Ishikawa (cell line): ENCODE measurements around the gene NEK7.

Experiments
- CEBPB ChIP-seq: IDR thresholded peaks from 2 replicates; pipeline ENCODE4 v1.6.1; 2012
- CREB1 ChIP-seq: IDR thresholded peaks from 2 replicates; pipeline ENCODE4 v1.6.1; 2012; ENCODE audit warnings: low read depth
- EGR1 ChIP-seq: IDR thresholded peaks from 2 replicates; pipeline ENCODE4 v1.6.1; 2012
- EP300 ChIP-seq: IDR thresholded peaks from 2 replicates; pipeline ENCODE4 v1.6.1; 2012; ENCODE audit warnings: borderline replicate concordance
- FOXM1 ChIP-seq: IDR thresholded peaks from 2 replicates; pipeline ENCODE4 v1.6.1; 2012; ENCODE audit warnings: low read depth, borderline replicate concordance
- NFIC ChIP-seq: IDR thresholded peaks from 2 replicates; pipeline ENCODE4 v1.6.1; 2012
- RAD21 ChIP-seq: IDR thresholded peaks from 2 replicates; pipeline ENCODE4 v1.6.1; 2012; ENCODE audit warnings: low read depth
- TAF1 ChIP-seq: IDR thresholded peaks from 2 replicates; pipeline ENCODE4 v1.6.1; 2012; ENCODE audit warnings: low read depth, mild to moderate bottlenecking
- TCF12 ChIP-seq: IDR thresholded peaks from 2 replicates; pipeline ENCODE4 v1.6.1; 2012; ENCODE audit warnings: low read depth
- TEAD4 ChIP-seq: IDR thresholded peaks from 2 replicates; pipeline ENCODE4 v1.6.1; 2012
- YY1 ChIP-seq: IDR thresholded peaks from 2 replicates; pipeline ENCODE4 v1.6.1; 2012; ENCODE audit warnings: low read depth
- ZBTB7A ChIP-seq: IDR thresholded peaks from 2 replicates; pipeline ENCODE4 v1.6.1; 2012; ENCODE audit warnings: low read depth
- TF ChIP-seq, protein P1 (sequence below): IDR thresholded peaks from 2 replicates; pipeline ENCODE4 v1.6.1; 2012
- TF ChIP-seq, protein P2 (sequence below): IDR thresholded peaks from 2 replicates; pipeline ENCODE4 v1.6.1; 2012; ENCODE audit warnings: low read depth, mild to moderate bottlenecking
- TF ChIP-seq, protein P3 (sequence below): IDR thresholded peaks from 2 replicates; pipeline ENCODE4 v1.6.1; 2012

NEK7 gene

DNA sequence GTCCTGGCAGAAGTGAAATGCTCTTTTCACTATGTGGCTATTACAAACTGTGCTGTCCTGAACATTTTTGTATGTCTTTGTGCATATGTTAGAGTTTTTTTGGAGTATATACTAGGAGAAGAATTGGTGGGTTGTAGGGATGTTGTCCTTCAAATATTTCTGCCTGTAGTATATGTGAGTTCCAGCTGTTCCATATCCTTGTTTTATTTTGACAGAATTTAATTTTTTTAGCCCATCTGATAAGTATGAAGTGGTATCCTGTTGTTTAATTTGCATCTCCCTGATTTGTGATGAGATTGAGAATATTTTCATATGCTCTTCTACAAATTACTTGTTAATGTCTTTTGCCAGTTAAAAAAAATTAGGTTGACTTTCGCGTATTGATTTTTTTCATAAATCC, 34.3 kb downstream of the NEK7 start:
- TF ChIP-seq YY1 = no peak

DNA sequence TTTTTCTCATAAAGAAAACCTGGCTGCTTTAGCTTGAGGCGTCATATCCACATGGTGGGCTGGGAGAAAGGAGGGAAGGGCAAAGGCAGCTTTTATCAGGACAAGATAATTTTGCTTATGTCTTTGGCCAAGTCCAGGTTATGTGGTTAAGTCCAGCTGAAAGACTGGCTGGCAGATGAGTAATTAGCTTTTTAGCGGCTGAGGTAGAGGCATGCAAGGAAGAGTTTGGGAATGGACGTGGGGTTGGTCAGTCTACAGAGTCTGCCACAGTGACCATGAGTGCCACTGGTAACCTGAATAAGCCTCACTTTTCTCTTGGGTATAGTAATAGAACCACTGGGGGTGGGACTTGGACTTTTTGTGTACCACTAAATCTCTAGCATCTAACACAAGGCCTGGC, 39.8 kb downstream of the NEK7 start:
- TF ChIP-seq CEBPB (no peak), TCF12 (no peak), TEAD4 (no peak), RAD21 (no peak), CREB1 (no peak), YY1 (no peak), TAF1 (no peak), EP300 (no peak), NFIC (no peak), ZBTB7A (no peak), FOXM1 (no peak), EGR1 (no peak)
- TF ChIP-seq, protein P1, sequence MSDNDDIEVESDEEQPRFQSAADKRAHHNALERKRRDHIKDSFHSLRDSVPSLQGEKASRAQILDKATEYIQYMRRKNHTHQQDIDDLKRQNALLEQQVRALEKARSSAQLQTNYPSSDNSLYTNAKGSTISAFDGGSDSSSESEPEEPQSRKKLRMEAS = no peak
- TF ChIP-seq, protein P2, sequence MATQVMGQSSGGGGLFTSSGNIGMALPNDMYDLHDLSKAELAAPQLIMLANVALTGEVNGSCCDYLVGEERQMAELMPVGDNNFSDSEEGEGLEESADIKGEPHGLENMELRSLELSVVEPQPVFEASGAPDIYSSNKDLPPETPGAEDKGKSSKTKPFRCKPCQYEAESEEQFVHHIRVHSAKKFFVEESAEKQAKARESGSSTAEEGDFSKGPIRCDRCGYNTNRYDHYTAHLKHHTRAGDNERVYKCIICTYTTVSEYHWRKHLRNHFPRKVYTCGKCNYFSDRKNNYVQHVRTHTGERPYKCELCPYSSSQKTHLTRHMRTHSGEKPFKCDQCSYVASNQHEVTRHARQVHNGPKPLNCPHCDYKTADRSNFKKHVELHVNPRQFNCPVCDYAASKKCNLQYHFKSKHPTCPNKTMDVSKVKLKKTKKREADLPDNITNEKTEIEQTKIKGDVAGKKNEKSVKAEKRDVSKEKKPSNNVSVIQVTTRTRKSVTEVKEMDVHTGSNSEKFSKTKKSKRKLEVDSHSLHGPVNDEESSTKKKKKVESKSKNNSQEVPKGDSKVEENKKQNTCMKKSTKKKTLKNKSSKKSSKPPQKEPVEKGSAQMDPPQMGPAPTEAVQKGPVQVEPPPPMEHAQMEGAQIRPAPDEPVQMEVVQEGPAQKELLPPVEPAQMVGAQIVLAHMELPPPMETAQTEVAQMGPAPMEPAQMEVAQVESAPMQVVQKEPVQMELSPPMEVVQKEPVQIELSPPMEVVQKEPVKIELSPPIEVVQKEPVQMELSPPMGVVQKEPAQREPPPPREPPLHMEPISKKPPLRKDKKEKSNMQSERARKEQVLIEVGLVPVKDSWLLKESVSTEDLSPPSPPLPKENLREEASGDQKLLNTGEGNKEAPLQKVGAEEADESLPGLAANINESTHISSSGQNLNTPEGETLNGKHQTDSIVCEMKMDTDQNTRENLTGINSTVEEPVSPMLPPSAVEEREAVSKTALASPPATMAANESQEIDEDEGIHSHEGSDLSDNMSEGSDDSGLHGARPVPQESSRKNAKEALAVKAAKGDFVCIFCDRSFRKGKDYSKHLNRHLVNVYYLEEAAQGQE = no peak
- TF ChIP-seq, protein P3, sequence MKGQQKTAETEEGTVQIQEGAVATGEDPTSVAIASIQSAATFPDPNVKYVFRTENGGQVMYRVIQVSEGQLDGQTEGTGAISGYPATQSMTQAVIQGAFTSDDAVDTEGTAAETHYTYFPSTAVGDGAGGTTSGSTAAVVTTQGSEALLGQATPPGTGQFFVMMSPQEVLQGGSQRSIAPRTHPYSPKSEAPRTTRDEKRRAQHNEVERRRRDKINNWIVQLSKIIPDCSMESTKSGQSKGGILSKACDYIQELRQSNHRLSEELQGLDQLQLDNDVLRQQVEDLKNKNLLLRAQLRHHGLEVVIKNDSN = no peak

DNA sequence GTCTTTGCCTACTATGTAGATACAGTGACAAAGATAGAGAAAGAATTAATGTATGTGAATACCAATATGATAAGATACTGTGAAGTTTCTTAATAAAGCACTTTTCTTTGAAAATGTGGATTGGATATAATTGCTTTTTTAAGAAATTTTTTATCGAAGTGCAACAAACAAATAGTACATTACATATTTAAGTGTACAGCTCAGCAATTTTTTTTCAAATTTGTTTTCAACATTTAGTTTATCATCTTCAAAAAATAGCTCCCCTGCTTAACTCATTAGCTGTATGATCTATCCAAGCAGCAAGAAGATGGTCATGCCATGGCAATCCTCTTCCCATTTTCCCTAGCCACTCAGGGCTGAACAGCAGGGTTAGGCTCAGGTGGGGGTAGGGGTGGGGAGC, 40.5 kb downstream of the NEK7 start:
- TF ChIP-seq, protein P1 = no peak
- TF ChIP-seq YY1 = no peak
- TF ChIP-seq NFIC = no peak
- TF ChIP-seq, protein P2 = no peak

DNA sequence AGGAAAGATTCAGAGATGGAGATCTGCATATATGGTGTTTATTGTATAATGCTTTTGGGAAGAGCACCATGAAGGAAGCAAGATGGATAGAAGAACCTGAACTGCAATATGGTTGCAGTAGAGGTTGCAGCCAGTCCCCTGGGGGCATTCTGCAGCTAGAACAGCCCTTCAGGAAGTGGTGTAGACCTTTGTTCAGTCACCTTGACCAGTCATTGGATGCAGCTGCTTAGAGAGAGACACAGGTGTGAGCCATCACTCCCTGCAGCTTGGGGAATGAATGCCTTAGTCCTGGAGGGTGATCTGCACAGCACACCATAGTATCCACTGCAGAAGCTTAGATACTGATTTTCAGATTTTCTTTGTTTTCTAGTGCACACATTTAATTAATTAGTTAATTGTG, 42.3 kb downstream of the NEK7 start:
- TF ChIP-seq FOXM1 (no peak), TCF12 (no peak), RAD21 (no peak), EGR1 (no peak), CEBPB (no peak), EP300 (no peak), TAF1 (no peak), NFIC (no peak), YY1 (no peak), TEAD4 (no peak), CREB1 (no peak), ZBTB7A (no peak)
- TF ChIP-seq, protein P2 = no peak
- TF ChIP-seq, protein P3 = no peak
- TF ChIP-seq, protein P1 = no peak

DNA sequence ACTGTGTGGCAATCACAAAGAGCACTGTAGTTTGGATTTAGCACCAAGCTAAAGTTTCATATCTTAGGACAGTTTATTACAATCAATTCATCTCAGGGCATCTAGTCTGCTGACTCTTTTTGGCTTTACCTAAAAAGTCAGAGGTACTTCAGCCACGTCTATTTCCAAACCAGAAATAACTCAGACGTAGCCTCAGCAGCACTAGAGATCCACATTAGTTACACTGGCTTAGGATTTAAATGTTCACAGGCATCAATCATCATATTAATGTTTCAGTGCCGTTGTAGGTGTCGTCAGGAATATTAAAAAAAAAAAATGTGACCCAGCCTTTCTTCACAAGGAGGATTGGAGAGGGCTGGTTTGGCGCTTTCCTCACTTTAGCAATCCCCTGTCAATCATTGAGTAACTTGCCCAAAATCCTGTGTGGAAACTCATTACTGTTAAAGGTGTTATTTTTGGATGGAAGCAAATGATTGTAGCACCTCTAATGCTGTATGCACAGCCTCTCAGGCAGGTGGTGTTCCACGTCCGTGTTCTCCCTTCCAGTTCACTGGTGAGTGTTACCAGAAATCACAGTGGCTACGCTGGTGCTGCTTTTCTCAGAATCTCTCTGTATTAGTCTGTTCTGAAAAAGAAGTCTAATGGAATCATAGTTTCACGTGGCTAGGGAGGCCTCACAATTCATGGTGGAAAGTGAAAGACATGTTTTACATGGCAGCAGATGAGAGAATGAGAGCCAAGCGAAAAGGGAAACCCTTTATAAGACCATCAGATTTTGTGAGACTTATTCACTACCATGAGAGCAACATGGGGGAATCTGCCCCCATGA, 45.4 kb downstream of the NEK7 start:
- TF ChIP-seq RAD21 (no peak), FOXM1 (no peak), YY1 (no peak), ZBTB7A (no peak), TCF12 (no peak), CREB1 (no peak), NFIC (no peak), EP300 (no peak), EGR1 (no peak), CEBPB (no peak)
- TF ChIP-seq, protein P1 = no peak
- TF ChIP-seq, protein P2 = no peak
- TF ChIP-seq, protein P3 = no peak
